ENCODE results near the gene CYB561.
"Not testable (repeated sequence)": the region's sequence is repeated elsewhere in the genome, so short reads cannot be mapped to it uniquely, and the experiment has no call there.

Gene CYB561

GRCh38 chr17:63479495-63480184 is 33.5 kb upstream of the CYB561 start:
- DNase-seq (ENCODE audit: low read depth), result no peak

GRCh38 chr17:63478814-63479494 is 32.8 kb upstream of the CYB561 start:
- DNase-seq (ENCODE audit: low read depth), result peak; percentile 50

GRCh38 chr17:63477480-63478440 is 31.7 kb upstream of the CYB561 start:
- DNase-seq (ENCODE audit: low read depth), result no peak

GRCh38 chr17:63476854-63477479 is 30.9 kb upstream of the CYB561 start, which contains the start of gene ACE:
TSS of gene ACE (plus strand) at chr17:63477061. CDS start at chr17:63477095, 34 bp downstream.
- DNase-seq (ENCODE audit: low read depth), result no peak

- DNase-seq (ENCODE audit: low read depth), result no peak
These were observed 30.4 kb upstream of the CYB561 start for GRCh38 chr17:63476459-63476853.

- no peak for DNase-seq (ENCODE audit: low read depth)
These were observed 29.6 kb upstream of the CYB561 start for GRCh38 chr17:63475491-63476412.

GRCh38 chr17:63474586-63475460 is 28.7 kb upstream of the CYB561 start:
- DNase-seq (ENCODE audit: low read depth), result no peak

GRCh38 chr17:63474174-63474573 is 28.1 kb upstream of the CYB561 start:
- no peak for DNase-seq (ENCODE audit: low read depth)

GRCh38 chr17:63468099-63468498 is 22.0 kb upstream of the CYB561 start:
- not testable (repeated sequence) for DNase-seq (ENCODE audit: low read depth)

- no peak for DNase-seq (ENCODE audit: low read depth)
These were observed 18.7 kb upstream of the CYB561 start for GRCh38 chr17:63464691-63465236.

GRCh38 chr17:63463771-63464170 is 17.7 kb upstream of the CYB561 start:
- DNase-seq (ENCODE audit: low read depth), result no peak

GRCh38 chr17:63460018-63460417 is 13.9 kb upstream of the CYB561 start:
- no peak for DNase-seq (ENCODE audit: low read depth)

GRCh38 chr17:63458478-63458877 is 12.4 kb upstream of the CYB561 start:
- no peak for DNase-seq (ENCODE audit: low read depth)

- DNase-seq (ENCODE audit: low read depth), result no peak
These were observed 9.3 kb upstream of the CYB561 start for GRCh38 chr17:63455417-63455816.

- no peak for DNase-seq (ENCODE audit: low read depth)
These were observed 8.8 kb upstream of the CYB561 start for GRCh38 chr17:63454915-63455314.

- DNase-seq (ENCODE audit: low read depth), result not testable (repeated sequence)
These were observed 8.3 kb upstream of the CYB561 start for GRCh38 chr17:63454357-63454756.

GRCh38 chr17:63452962-63453551 is 7.0 kb upstream of the CYB561 start:
- no peak for DNase-seq (ENCODE audit: low read depth)

GRCh38 chr17:63452046-63452961 is 6.2 kb upstream of the CYB561 start:
- no peak for DNase-seq (ENCODE audit: low read depth)

Data from stimulated activated CD8-positive, alpha-beta memory T cell treated with anti-CD3 and anti-CD28 coated beads, Interleukin-12 subunit alpha, Interleukin-12 subunit beta, amount 100 ng/mL, for 1 hour (primary cell).